H1 (cell line): ENCODE results near the gene SYNDIG1. TPM values are rescaled to one million over a fixed set of nuclear protein-coding genes. Genes with fewer than 3 reads are reported as not detected.

Experiments used
- CTCF ChIA-PET: fragments of 300-600 bp; sonication (Branson Sonifier 250); formaldehyde crosslinking; loops from one replicate; lab custom pipeline; 2021; ENCODE audit not compliant: partially characterized antibody; lab: Charles Lee
- POLR2A ChIA-PET: fragments of 300-600 bp; sonication (Branson Sonifier 250); formaldehyde crosslinking; loops from one replicate; lab custom pipeline; 2021; ENCODE audit warnings: inconsistent platforms; ENCODE audit not compliant: partially characterized antibody; lab: Charles Lee
- DNase-seq, 2 experiments: peaks; one replicate each; pipeline versions ENCODE4 v3.0.0 to v3.0.0-alpha.2; 2010 to 2022; ENCODE audit warnings: low spot score in 2 of 2, low read depth in 1 of 2, mixed read lengths in 1 of 2
- FAIRE-seq: peaks from 2 replicates; lab custom pipeline; 2011; peaks lifted over from hg19 to GRCh38; lab: Jason Lieb, UNC
- H2AFZ ChIP-seq: 2 replicates; pipeline ENCODE4 v1.8.1; 2012; ENCODE audit warnings: low read length, inconsistent platforms
- H2AK5ac ChIP-seq: 2 replicates; pipeline ENCODE4 v1.6.1; 2013; ENCODE audit warnings: low read depth, low read length
- H2BK120ac ChIP-seq: replicated peaks from 2 replicates; pipeline ENCODE3; 2013; ENCODE audit warnings: low read depth, low read length, inconsistent platforms
- H2BK12ac ChIP-seq: 2 replicates; pipeline ENCODE4 v1.6.1; 2013; ENCODE audit warnings: low read depth, low read length
- H2BK15ac ChIP-seq: 2 replicates; pipeline ENCODE4 v1.6.1; 2013; ENCODE audit warnings: low read length
- H2BK20ac ChIP-seq: 2 replicates; pipeline ENCODE4 v1.6.1; 2013; ENCODE audit warnings: low read length
- H2BK5ac ChIP-seq: 2 replicates; pipeline ENCODE4 v1.6.1; 2013; ENCODE audit warnings: low read depth, low read length
- H3K14ac ChIP-seq: 2 replicates; pipeline ENCODE4 v1.6.1; 2013; ENCODE audit warnings: inconsistent platforms; ENCODE audit not compliant: insufficient read length
- H3K18ac ChIP-seq: 2 replicates; pipeline ENCODE4 v1.6.1; 2013; ENCODE audit warnings: low read length; ENCODE audit errors: extremely low read depth
- H3K23ac ChIP-seq: 2 replicates; pipeline ENCODE4 v1.6.1; 2013; ENCODE audit warnings: inconsistent platforms; ENCODE audit not compliant: insufficient read length
- H3K23me2 ChIP-seq: 2 replicates; pipeline ENCODE4 v1.6.1; 2013; ENCODE audit warnings: low read depth, low read length
- H3K27ac ChIP-seq: 2 replicates; pipeline ENCODE4 v1.6.1; 2011; ENCODE audit warnings: low read depth, low read length, inconsistent platforms
- H3K27me3 ChIP-seq, 4 experiments: replicated peaks in 1 of 4; 1 replicate in 1 of 4; 2 replicates in 3 of 4; pipeline versions ENCODE4 v1.6.1 to v1.8.1; 2011 to 2013; ENCODE audit warnings: low read length in 3 of 4, mild to moderate bottlenecking in 3 of 4, inconsistent platforms in 2 of 4, mixed read lengths in 2 of 4, moderate library complexity in 1 of 4; ENCODE audit not compliant: control insufficient read depth in 3 of 4, insufficient read depth in 3 of 4; ENCODE audit errors: extremely low read depth in 1 of 4
- H3K36me3 ChIP-seq, 4 experiments: 2 replicates each; pipeline versions ENCODE4 v1.6.1 to v1.8.1; 2011 to 2013; ENCODE audit warnings: mild to moderate bottlenecking in 4 of 4, low read length in 3 of 4, moderate library complexity in 2 of 4, control low read depth in 1 of 4, inconsistent platforms in 1 of 4; ENCODE audit not compliant: insufficient read depth in 4 of 4, control insufficient read depth in 2 of 4
- H3K4ac ChIP-seq: replicated peaks from 2 replicates; pipeline ENCODE3; 2013; ENCODE audit warnings: low read length, low read depth, mixed read lengths, inconsistent platforms; ENCODE audit not compliant: insufficient read length
- H3K4me1 ChIP-seq, 4 experiments: replicated peaks in 1 of 4; 1 replicate in 1 of 4; 2 replicates in 3 of 4; pipeline versions ENCODE4 v1.6.1 to v1.8.1; 2011 to 2013; ENCODE audit warnings: low read length in 3 of 4, inconsistent platforms in 2 of 4, mixed read lengths in 1 of 4; ENCODE audit not compliant: insufficient read depth in 4 of 4, control insufficient read depth in 3 of 4
- H3K4me2 ChIP-seq, 2 experiments: 2 replicates each; pipeline versions ENCODE4 v1.6.1 to v1.8.1; 2011 to 2013; ENCODE audit warnings: low read depth in 2 of 2, low read length in 2 of 2, control low read depth in 1 of 2, inconsistent platforms in 1 of 2, mild to moderate bottlenecking in 1 of 2; ENCODE audit not compliant: insufficient read depth in 1 of 2
- H3K4me3 ChIP-seq, 4 experiments: fragments of 200-600, 300-600 bp in 1 of 4; sonication (generic), shearing (Covaris generic), sonication (Bioruptor Twin) in 1 of 4; 2 replicates each; pipeline versions ENCODE4 v1.5.1 to v1.8.1; 2011 to 2016; ENCODE audit warnings: low read length in 4 of 4, low read depth in 3 of 4, control low read depth in 2 of 4, inconsistent platforms in 2 of 4, mild to moderate bottlenecking in 2 of 4, mixed read lengths in 1 of 4, moderate library complexity in 1 of 4; ENCODE audit not compliant: insufficient read depth in 2 of 4; ENCODE audit errors: extremely low read depth in 1 of 4
- H3K56ac ChIP-seq: replicated peaks from 2 replicates; pipeline ENCODE3; 2013; ENCODE audit warnings: low read depth, mild to moderate bottlenecking, mixed read lengths, low read length, inconsistent platforms; ENCODE audit not compliant: insufficient read length
- H3K79me1 ChIP-seq: 2 replicates; pipeline ENCODE4 v1.6.1; 2013; ENCODE audit warnings: low read depth, low read length, control low read depth
- H3K79me2 ChIP-seq, 2 experiments: 2 replicates each; pipeline versions ENCODE4 v1.6.1 to v1.8.1; 2012 to 2013; ENCODE audit warnings: low read length in 2 of 2, mild to moderate bottlenecking in 2 of 2, inconsistent platforms in 1 of 2; ENCODE audit not compliant: insufficient read depth in 2 of 2, control insufficient read depth in 1 of 2
- H3K9ac ChIP-seq, 4 experiments: replicated peaks in 1 of 4; 1 replicate in 1 of 4; 2 replicates in 3 of 4; pipeline versions ENCODE4 v1.6.1 to v1.8.1; 2011 to 2013; ENCODE audit warnings: low read depth in 3 of 4, low read length in 3 of 4, control low read depth in 2 of 4, mild to moderate bottlenecking in 2 of 4, moderate library complexity in 2 of 4, inconsistent platforms in 1 of 4; ENCODE audit errors: extremely low read depth in 1 of 4
- H3K9me3 ChIP-seq, 2 experiments: 2 replicates each; pipeline versions ENCODE4 v1.6.1 to v1.8.1; 2012 to 2013; ENCODE audit warnings: mild to moderate bottlenecking in 2 of 2, moderate library complexity in 2 of 2, control low read depth in 1 of 2, inconsistent platforms in 1 of 2, low read depth in 1 of 2, low read length in 1 of 2, mixed read lengths in 1 of 2; ENCODE audit not compliant: insufficient read depth in 2 of 2
- H4K20me1 ChIP-seq, 2 experiments: replicated peaks in 1 of 2; 2 replicates each; pipeline versions ENCODE3 to v1.8.1; 2011 to 2013; ENCODE audit warnings: inconsistent platforms in 2 of 2, low read length in 2 of 2, mild to moderate bottlenecking in 1 of 2; ENCODE audit not compliant: insufficient read depth in 2 of 2, control insufficient read depth in 1 of 2
- H4K5ac ChIP-seq: 2 replicates; pipeline ENCODE4 v1.6.1; 2013; ENCODE audit warnings: low read length, low read depth, mixed read lengths, inconsistent platforms; ENCODE audit not compliant: insufficient read length
- H4K8ac ChIP-seq: 2 replicates; pipeline ENCODE4 v1.8.0; 2013; ENCODE audit warnings: mild to moderate bottlenecking, moderate library complexity, low read length, inconsistent platforms; ENCODE audit not compliant: insufficient read depth; ENCODE audit errors: extremely low read depth
- H4K91ac ChIP-seq: replicated peaks from 2 replicates; pipeline ENCODE3; 2013; ENCODE audit warnings: low read length, mixed read lengths, inconsistent platforms; ENCODE audit not compliant: insufficient read length
- ATF3 ChIP-seq: IDR thresholded peaks from 2 replicates; pipeline ENCODE4 v1.6.1; 2011; ENCODE audit warnings: low read depth, mild to moderate bottlenecking, low read length; ENCODE audit not compliant: insufficient read depth
- CREB1 ChIP-seq: IDR thresholded peaks from 2 replicates; pipeline ENCODE4 v1.6.1; 2012; ENCODE audit warnings: inconsistent platforms
- KDM1A ChIP-seq: fragments of 200-600, 300-600 bp; sonication (generic); IDR thresholded peaks from 2 replicates; pipeline ENCODE4 v1.7.1; 2016; ENCODE audit warnings: mild to moderate bottlenecking, low read length, borderline replicate concordance
- MAFK ChIP-seq: IDR thresholded peaks from 2 replicates; pipeline ENCODE4 v1.6.1; 2012; ENCODE audit warnings: low read depth, mild to moderate bottlenecking, improper control_type of control experiment, low read length
- RNF2 ChIP-seq: fragments of 200-900, 300-1000 bp; sonication (generic); IDR thresholded peaks from 2 replicates; pipeline ENCODE4 v1.7.1; 2016; ENCODE audit warnings: borderline replicate concordance, low read depth, mild to moderate bottlenecking, antibody characterized with exemption, low read length; ENCODE audit not compliant: poor library complexity, severe bottlenecking; ENCODE audit errors: missing control alignments
- WGBS, 2 experiments: shearing (Covaris generic) in 1 of 2; methylation state at CpG; one replicate each; pipeline versions ENCODE4 v1.1.6 to v1.1.7; 2013 to 2015; ENCODE audit warnings: low lambda C conversion rate in 2 of 2, mixed read lengths in 2 of 2, inconsistent platforms in 1 of 2, low coverage in 1 of 2, missing lambda C conversion rate in 1 of 2; ENCODE audit not compliant: insufficient replicate concordance in 2 of 2, insufficient coverage in 1 of 2, insufficient read length in 1 of 2; ENCODE audit errors: extremely low coverage in 1 of 2, missing lambda C conversion rate in 1 of 2; 5-methylcytosine and 5-hydroxymethylcytosine counted together
- polyA plus RNA-seq, 7 experiments: library from polyadenylated mRNA; depleted of rRNA in 3 of 7; stranded (reverse) in 5 of 7; unstranded in 2 of 7; fragments of >200 nt in 5 of 7; fragments of 200-250 nt in 2 of 7; gene quantifications; 1 replicate in 5 of 7; 2 replicates in 1 of 7; 4 replicates in 1 of 7; pipeline versions ENCODE4 v1.2.1 to v1.2.3, GENCODE V29; 2011 to 2013; ENCODE audit warnings: missing spikeins in 2 of 7, mixed read lengths in 2 of 7
- total RNA-seq: library from RNA; stranded (reverse); fragmentation: NEBNext Ultra II Directional; extraction: Animal tissue kit (Norgen Biotek cat#: 25700); gene quantifications from 2 replicates; pipeline ENCODE4 v1.2.1, GENCODE V29; 2021

SYNDIG1 gene
- total and polyA plus RNA-seq, 2 of the 8 experiments (the other 6 are each of a cell fraction or from before 2014, with no cell fraction given): 6.5 to 7.8 TPM

GRCh38 chr20:24705486-24705885 lies 236.1 kb downstream of the SYNDIG1 start:
- 86% methylated on average over 4 of the region's 4 CpGs; no CpG with 5 or more reads in 1 of the 2 experiments for WGBS, 2 experiments
- Histone ChIP-seq H2BK5ac (no peak overlapping the region), H3K9me3 (no peaks in the 10 kb centered on the region), H3K4me2 (no peak overlapping the region), H4K8ac (no peak overlapping the region), H3K23ac (no peak overlapping the region), H3K27ac (no peak overlapping the region), H3K79me2 (no peaks in the 10 kb centered on the region), H2AK5ac (no peak overlapping the region), H4K20me1 (no peaks in the 10 kb centered on the region), H2BK15ac (no peak overlapping the region), H3K4me1 (no peaks in the 10 kb centered on the region), H3K4me3 (no peak overlapping the region), H3K4ac (no peak overlapping the region), H3K23me2 (no peaks in the 10 kb centered on the region), H3K36me3 (no peaks in the 10 kb centered on the region), H3K9ac (no peak overlapping the region), H2BK120ac (no peak overlapping the region), H3K14ac (no peak overlapping the region), H4K91ac (no peak overlapping the region), H3K79me1 (no peaks in the 10 kb centered on the region), H3K56ac (no peak overlapping the region), H2BK20ac (no peak overlapping the region), H4K5ac (no peak overlapping the region), H2AFZ (no peak overlapping the region), H2BK12ac (no peak overlapping the region), H3K27me3 (no peaks in the 10 kb centered on the region), H3K18ac (no peak overlapping the region)
- FAIRE-seq (no peak), DNase-seq (no peak)
- ChIA-PET CTCF (interaction anchor here (0.8 to 1.8 kb wide), 2 partner anchors 16 to 76 kb away, joined by 4 to 5 read pairs; no protein-coding TSS in a partner anchor), POLR2A (no interaction called here)
- TF ChIP-seq RNF2 (no peak), ATF3 (no peak), MAFK (no peak), CREB1 (no peak), KDM1A (no peak)
